H1 (cell line): Measurements from ENCODE around the gene SERINC5. TPM values are rescaled to one million over a fixed set of nuclear protein-coding genes. Genes with fewer than 3 reads are reported as not detected.

Experiments
- E2F6 ChIP-seq: IDR thresholded peaks from 2 replicates; pipeline ENCODE4 v1.6.1; 2012; ENCODE audit warnings: inconsistent platforms
- EGR1 ChIP-seq: IDR thresholded peaks from 2 replicates; pipeline ENCODE4 v1.6.1; 2011; ENCODE audit warnings: low read depth, low read length, borderline replicate concordance
- FOSL1 ChIP-seq: IDR thresholded peaks from 2 replicates; pipeline ENCODE4 v1.6.1; 2011; ENCODE audit warnings: mild to moderate bottlenecking, low read depth, low read length, moderate library complexity; ENCODE audit not compliant: insufficient read depth
- NANOG ChIP-seq: IDR thresholded peaks from 2 replicates; pipeline ENCODE4 v1.6.1; 2011; ENCODE audit warnings: low read length, low read depth, mild to moderate bottlenecking, inconsistent platforms; ENCODE audit not compliant: insufficient read depth, poor library complexity, severe bottlenecking
- SIRT6 ChIP-seq: IDR thresholded peaks from one replicate; pipeline ENCODE4 v1.7.1; 2012; ENCODE audit warnings: low read length, inconsistent platforms
- TCF12 ChIP-seq: IDR thresholded peaks from 2 replicates; pipeline ENCODE4 v1.6.1; 2011; ENCODE audit warnings: low read depth, mild to moderate bottlenecking, low read length
- polyA plus RNA-seq, 7 experiments: library from polyadenylated mRNA; depleted of rRNA in 3 of 7; stranded (reverse) in 5 of 7; unstranded in 2 of 7; fragments of >200 nt in 5 of 7; fragments of 200-250 nt in 2 of 7; gene quantifications; 1 replicate in 5 of 7; 2 replicates in 1 of 7; 4 replicates in 1 of 7; pipeline versions ENCODE4 v1.2.1 to v1.2.3, GENCODE V29; 2011 to 2013; ENCODE audit warnings: missing spikeins in 2 of 7, mixed read lengths in 2 of 7
- total RNA-seq: library from RNA; stranded (reverse); fragmentation: NEBNext Ultra II Directional; extraction: Animal tissue kit (Norgen Biotek cat#: 25700); gene quantifications from 2 replicates; pipeline ENCODE4 v1.2.1, GENCODE V29; 2021

The SERINC5 gene
- total and polyA plus RNA-seq, 2 of the 8 experiments (the other 6 are each of a cell fraction or from before 2014, with no cell fraction given) = 32.2 to 149 TPM

DNA sequence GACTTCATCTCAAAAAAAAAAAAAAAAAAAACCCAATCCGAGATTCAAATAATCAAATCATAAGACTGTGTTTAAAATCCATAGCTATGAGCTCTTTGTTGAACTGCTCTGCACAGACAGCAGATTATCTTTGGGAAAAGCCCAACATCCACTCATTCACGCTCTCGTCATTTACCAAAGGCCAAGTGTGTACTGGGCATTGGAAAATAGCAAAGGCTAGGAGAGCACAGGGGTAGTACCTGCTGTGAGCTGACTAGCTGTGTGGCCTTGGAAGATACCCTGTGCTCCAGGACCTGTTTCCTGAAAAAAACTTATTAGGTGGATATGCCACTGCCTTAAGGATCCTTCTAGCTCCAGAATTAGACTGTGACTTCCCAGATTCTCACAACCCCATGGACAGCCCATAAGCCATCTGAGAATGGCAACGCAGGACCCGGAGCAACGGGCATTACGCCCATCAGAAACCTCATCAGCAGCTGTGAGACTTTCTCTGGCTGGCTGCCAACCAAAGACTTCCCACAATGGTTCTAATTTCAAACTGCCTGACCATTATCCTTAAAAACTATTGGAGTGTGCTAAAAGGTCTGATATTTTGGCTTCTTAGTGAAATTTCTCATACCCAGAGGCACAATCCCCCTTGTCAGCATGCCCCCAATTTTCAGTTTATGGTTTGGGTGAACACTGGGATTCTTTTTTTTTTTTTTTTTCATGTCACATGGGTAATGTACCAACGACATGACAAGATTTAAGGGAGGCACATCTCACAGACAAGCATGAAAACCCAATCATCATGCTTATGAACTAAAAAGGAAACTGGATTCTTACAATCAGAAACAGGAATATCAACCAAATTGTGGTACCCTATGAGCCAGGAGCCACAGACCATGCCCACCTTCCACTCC, 16.8 kb downstream of the SERINC5 start (continued):
- TF ChIP-seq FOSL1 (no peak), TCF12 (no peak), E2F6 (no peak), SIRT6 (no peak), NANOG (no peak), EGR1 (no peak)
